NCI-H345 treated with DMSO at 0.1 percent for 48 hours (cell line): ENCODE results near the gene TBX10.
"Not testable (repeated sequence)": the region's sequence is repeated elsewhere in the genome, so short reads cannot be mapped to it uniquely, and the experiment has no call there.

ENCODE experiments used
- DNase-seq: peaks from one replicate; lab custom pipeline; 2025; ENCODE audit not compliant: unreplicated experiment; lab: John Stamatoyannopoulos, UW

TBX10 gene

DNA sequence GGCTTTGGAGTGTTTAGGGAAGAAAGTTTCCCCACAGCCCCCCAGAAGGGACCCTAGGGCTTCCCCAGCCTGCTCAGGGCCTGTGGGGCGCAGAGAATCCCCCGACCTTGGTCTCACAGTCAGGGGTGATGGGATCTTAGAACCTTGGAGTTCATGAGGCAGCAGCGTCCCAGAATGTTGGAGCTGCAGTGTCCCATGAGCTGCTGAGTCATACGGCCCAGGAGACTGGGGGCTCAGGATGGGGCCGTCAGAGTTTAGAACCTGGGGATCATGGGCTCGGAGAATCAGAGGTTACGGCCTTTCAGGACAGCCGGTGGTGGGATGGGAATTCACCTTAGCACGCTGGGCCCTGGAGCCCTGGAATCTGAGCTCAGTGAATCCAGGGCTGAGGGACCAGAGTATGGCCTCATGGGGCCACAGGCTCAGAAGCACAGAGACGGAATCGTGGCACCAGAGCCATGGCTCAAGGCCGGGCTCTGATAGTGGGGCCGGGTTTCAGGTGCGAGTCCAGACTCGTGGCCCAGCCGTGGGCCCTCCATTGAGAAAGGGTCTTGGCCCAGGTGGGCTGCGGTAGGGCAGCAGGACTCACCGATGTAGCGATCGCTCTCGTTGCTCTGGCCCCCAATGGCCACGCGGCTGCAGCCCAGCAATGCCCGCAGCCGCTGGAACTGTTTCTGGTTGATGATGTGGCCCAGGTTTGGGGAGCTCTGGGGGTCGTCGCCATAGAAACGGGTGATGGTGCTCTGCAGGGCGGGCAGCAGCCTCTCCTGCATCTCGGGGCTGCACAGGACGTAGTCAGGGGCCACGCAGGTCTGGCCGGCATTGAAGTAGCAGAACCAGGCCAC, 25.4 kb upstream of the TBX10 start:
- no peak for DNase-seq

DNA sequence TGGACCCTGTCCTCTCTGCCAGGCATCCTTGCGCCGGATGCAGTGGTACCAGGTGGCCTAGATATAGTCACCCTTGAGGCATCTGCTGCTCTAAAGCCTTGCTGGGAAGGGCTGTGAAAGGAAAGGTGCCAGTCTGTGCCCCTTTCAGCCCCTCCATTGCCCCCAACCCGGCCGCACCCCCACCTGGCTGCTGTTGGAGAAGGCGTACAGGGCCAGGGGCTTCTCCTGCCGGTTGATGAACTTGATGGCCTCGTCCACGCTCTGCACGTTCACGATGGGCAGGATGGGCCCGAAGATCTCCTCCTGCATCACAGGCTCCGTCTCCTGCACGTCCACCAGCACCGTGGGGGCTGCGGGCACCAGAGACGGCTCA, 24.6 kb upstream of the TBX10 start:
- DNase-seq = no peak

DNA sequence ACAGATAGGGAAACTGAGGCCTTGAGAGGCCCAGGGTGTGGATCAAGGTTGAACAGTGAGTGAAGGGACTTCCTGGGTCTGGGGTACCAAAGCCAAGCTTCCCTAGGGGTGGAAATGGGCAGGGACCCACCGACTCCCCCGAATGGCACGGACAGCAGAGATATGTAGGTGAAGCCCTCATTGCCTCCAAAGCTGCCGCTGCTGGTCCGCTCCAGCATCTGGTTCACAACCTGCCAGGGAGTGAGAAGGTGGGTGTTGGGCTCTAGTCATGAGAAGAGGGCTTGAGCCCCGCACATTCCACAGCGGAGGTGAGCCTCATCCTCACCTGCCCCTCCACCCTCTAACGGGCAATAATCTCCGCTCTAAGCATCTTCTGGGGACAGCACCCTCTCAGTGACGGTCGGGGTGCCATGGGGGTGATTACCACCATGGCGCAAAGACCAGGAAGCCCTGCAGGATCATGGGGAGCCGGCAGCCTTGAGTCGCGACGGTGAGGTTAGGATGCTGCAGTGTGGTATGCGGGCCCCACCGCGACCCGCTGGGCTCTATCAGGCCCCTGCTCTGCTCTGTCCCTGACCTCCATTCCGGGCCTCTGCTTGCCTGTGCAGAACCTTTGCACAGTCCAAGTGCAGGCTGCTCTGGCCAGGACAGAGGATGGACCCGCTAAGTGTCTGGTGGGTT, 24.1 kb upstream of the TBX10 start:
- no peak for DNase-seq

GRCh38 chr11:67662835-67663531, 23.4 kb upstream of the TBX10 start:
- no peak for DNase-seq

DNA sequence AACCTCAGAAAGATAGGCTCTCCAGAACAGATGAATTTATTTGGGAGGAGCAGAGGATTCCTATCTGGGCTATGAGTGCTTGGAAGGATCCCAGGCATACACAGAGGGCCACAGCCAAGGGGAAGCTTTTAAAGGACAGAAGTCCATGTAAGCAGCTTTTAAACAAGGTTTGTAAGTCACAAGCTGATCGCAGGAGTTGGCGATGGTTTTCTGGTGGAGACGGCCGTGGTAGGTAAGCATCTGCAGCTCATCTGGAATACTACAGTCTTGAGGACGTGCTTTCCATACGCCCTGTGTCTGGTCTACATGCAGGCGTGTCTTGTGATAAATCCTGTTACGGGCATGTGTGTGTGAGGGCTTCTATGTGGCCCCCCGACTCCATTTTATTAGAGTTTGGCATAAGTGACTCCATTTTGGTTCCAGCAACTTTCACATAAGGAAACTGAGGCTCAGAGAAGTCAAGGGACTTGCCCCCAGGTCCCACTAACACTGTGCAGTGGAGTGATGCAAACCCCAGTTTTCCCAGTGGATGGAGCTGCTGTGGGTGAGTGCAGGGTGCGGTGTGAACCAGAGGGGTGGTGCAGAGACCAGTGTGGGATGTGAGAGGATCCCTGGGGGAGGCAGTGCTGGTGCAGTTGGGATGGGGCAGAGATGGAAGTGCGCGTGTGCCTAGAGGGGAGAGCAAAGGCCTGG, 22.7 kb upstream of the TBX10 start:
- DNase-seq = no peak

DNA sequence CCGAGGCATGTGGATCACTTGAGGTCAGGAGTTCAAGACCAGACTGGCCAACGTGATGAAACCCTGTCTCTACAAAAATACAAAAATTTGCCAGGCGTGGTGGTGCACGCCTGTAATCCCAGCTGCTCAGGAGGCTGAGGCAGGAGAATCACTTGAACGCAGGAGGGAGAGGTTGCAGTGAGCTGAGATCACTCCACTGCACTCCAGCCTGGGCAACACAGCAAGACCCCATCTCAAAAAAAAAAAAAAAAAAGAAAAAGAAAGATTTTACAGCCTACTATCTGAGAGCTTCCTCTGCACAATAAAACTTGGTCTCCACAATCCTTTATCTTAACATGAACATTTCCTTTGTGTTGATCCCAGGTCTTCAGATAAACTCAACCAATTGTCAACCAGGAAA, 21.2 kb upstream of the TBX10 start:
- not testable (repeated sequence) for DNase-seq

DNA sequence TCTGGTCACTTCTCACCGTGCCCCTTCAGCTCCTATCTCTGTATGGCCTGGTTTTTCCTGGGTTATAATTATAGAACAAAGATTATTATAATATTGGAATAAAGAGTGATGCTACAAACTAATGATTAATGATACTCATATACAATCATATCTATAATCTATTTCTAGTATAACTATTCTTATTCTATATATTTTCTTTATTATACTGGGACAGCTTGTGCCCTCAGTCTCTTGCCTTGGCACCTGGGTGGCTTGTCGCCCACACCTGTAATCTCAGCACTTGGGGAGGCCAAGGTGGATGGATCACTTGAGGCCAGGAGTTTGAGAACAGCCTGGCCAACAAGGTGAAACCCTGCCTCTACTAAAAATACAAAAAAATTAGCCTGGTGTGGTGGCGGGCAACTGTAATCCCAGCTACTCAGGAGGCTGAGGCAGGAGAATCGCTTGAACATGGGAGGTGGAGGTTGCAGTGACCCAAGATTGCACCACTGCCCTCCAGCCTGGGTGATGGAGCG, 20.1 kb upstream of the TBX10 start:
- DNase-seq = not testable (repeated sequence)

DNA sequence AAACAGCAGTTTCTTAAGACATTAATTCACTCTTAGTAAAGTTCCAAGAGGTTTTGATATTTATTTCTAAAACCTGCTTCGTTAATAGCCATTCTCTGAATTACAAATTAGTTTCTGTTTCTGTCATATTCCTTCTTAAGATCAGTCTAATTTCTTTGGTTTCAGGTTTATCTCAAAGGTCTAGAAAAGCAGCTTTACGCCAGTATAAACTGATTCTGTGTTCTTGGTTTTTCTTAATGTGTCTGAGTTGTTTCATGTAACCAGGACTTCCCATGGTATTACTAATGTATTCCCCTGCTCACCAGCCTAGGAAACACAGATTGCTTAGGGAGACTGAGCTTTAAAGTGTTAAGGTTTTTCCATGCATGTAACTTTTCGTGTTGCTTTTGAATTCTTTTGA, 17.7 kb upstream of the TBX10 start:
- DNase-seq = no peak

DNA sequence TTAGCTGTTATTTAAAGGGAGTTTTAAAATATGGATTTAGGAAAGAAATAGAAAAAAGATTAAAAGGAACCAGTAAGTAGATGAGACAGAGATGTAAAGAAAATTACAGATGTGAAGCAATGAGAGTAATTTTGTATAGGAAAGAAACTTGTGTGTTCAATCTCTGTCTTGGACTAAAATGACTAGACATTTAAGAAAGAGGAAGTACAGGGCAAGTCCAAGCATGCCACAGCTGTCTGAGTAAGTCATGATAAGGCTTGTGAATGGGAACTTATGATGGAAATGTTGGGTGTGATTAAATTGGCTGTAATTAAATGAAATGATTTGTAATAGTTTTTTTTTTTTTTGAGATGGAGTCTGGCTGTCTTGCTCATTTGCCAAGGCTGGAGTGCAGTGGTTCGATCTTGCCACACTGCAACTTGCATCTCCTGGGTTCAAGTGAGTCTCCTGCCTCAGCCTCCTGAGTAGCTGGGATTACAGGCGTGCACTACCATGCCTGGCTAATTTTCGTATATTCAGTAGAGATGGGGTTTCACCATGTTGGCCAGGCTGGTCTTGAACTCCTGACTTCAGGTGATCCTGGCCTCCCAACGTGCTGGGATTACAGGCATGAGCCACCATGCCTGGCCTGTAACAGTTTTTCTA, 16.8 kb upstream of the TBX10 start:
- DNase-seq = no peak

GRCh38 chr11:67654225-67654624, 14.7 kb upstream of the TBX10 start:
- DNase-seq = no peak

- no peak for DNase-seq
These were observed 13.6 kb upstream of the TBX10 start for GRCh38 chr11:67652965-67653845.

- no peak for DNase-seq
These were observed 12.6 kb upstream of the TBX10 start for GRCh38 chr11:67651976-67652781.

DNA sequence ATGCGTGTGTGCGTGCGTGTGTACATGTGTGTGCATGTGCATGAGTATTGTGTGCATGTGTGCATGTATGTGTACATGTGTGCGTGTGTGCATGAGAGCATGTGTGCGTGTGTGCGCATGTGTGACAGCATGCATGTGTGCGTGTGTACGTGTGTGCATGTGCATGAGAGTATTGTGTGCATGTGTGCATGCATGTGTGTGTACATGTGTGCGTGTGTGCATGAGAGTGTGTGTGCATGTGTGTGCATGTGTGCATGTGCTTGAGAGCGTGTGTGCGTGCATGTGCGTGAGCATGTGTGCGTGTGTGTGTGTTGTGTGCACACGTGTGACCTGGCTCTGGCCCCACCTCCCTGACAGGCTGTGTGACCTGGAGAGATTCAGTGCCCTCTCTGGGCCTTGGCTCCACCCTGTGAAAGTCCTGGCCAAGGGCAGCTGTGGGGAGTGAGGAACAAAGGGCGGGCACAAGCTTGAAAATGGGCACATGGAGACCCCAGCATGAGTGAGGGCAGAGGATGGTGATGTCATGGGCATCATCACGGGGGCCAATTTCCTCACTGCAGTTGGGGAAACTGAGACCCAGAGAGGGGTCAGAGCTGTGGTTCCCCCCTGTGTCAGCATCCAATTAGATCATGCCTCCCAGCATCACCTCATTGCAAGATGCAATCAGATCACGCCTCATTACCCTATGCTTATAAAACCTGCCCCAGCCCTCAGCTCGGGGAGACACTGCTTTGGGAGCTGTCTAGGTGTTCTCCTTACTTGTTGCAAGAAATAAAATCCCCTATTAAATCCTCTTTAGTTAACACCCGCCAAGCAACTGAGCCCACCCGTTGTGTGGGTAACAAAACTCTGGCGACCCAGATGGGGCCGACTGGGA, 10.3 kb upstream of the TBX10 start:
- DNase-seq = no peak

DNA sequence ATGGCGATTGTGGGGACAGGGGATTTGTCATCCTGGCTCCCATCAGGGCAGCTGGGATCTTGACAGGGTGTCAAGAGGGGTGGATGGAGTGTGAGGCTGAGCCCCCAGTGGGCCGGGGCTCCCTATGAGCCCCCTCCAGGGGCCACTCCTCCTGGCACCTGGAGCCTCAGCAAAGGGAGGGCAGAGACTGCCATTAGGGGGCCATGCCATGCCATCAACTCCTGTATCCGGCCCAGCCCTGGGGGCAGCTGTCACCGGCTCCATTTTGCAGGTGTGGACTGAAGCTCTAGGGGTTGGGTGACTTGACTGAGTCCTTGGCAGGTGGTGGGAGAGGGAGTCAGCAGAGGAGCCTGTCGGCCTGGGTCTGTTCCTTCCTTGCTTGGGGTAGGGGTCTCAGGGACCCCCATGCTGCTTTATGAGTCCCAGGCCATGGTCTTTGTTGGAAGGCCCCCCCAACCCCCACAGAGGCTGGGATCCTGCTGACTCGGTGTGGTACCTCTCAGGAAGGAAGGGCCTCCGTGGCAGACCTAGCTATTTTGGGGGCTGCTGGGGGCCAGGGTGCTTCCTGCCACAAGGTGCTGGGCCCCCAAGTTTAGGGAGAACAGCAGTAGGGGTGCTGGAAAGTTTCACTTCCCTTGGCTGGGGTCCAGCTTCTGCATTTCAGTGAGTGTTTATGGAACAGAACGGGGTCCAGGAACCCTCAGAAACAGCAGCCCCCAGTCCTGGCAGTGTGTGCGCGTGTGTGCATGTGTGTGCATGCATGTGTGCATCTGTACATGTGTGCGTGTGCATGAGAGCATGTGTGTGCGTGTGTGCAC, 9.4 kb upstream of the TBX10 start:
- no peak for DNase-seq

GRCh38 chr11:67648140-67648795, 8.7 kb upstream of the TBX10 start:
- peak; percentile 54 for DNase-seq

- no peak for DNase-seq
These were observed 7.9 kb upstream of the TBX10 start for GRCh38 chr11:67647471-67647870.
